WTC11 (cell line): ENCODE results near the gene OR6C2. TPM values are rescaled to one million over a fixed set of nuclear protein-coding genes. Genes with fewer than 3 reads are reported as not detected.

Experiments
- ATAC-seq: fragments of 200-7000 bp; cut with Tn5 transposase; 2 replicates; pipeline ENCODE4 v1.10.0; 2021; ENCODE audit warnings: mild to moderate bottlenecking, moderate library complexity
- Bru-seq: library from RNA; stranded (reverse); fragments of 400-500 nt; gene quantifications from one replicate; lab custom pipeline; 2021; lab: Mats Ljungman, UMichigan
- CTCF ChIA-PET: fragments of 300-600 bp; sonication (Branson Sonifier 250); formaldehyde crosslinking; loops from one replicate; lab custom pipeline; 2021; ENCODE audit warnings: antibody characterized with exemption; lab: Charles Lee
- POLR2A ChIA-PET: fragments of 350-600 bp; sonication (Branson Sonifier 250); formaldehyde crosslinking; loops from one replicate; lab custom pipeline; 2021; ENCODE audit warnings: antibody characterized with exemption; lab: Charles Lee
- DNase-seq: peaks from one replicate; pipeline ENCODE4 v3.0.0; 2021; ENCODE audit warnings: low spot score
- H3K27ac Mint-ChIP-seq: 2 replicates; pipeline ENCODE4 v1.8.0; 2021; ENCODE audit warnings: mixed read lengths
- H3K27me3 Mint-ChIP-seq: 2 replicates; pipeline ENCODE4 v1.8.0; 2021; ENCODE audit warnings: low read depth, mild to moderate bottlenecking, moderate library complexity, mixed read lengths
- H3K36me3 Mint-ChIP-seq: 2 replicates; pipeline ENCODE4 v1.8.0; 2021; ENCODE audit warnings: mixed read lengths
- H3K4me1 Mint-ChIP-seq: 2 replicates; pipeline ENCODE4 v1.8.0; 2022; ENCODE audit warnings: mixed read lengths
- H3K4me3 Mint-ChIP-seq: 2 replicates; pipeline ENCODE4 v1.8.0; 2021; ENCODE audit warnings: mild to moderate bottlenecking, moderate library complexity, mixed read lengths
- H3K9me3 Mint-ChIP-seq: 2 replicates; pipeline ENCODE4 v1.8.0; 2021; ENCODE audit warnings: mixed read lengths
- ATF1 ChIP-seq: sonication (generic); formaldehyde crosslinking; IDR thresholded peaks from 2 replicates; pipeline ENCODE4 v1.8.1; 2023; ENCODE audit warnings: mild to moderate bottlenecking, moderate library complexity, missing genetic modification reagents
- CBFB ChIP-seq: sonication (generic); formaldehyde crosslinking; IDR thresholded peaks from 2 replicates; pipeline ENCODE4 v1.8.1; 2022; ENCODE audit warnings: mild to moderate bottlenecking, low read depth, missing genetic modification reagents
- FOXK1 ChIP-seq: sonication (generic); formaldehyde crosslinking; IDR thresholded peaks from 2 replicates; pipeline ENCODE4 v1.8.0; 2022; ENCODE audit warnings: mild to moderate bottlenecking, moderate library complexity, missing genetic modification reagents
- GABPB1 ChIP-seq: sonication (generic); formaldehyde crosslinking; IDR thresholded peaks from 2 replicates; pipeline ENCODE4 v1.8.1; 2023; ENCODE audit warnings: mild to moderate bottlenecking, missing genetic modification reagents
- GTF2I ChIP-seq: fragments of 250-450 bp; sonication (Bioruptor Pico); conservative IDR thresholded peaks from 2 replicates; pipeline ENCODE4 v1.4.0; 2021; ENCODE audit warnings: mild to moderate bottlenecking
- IRF2 ChIP-seq: sonication (generic); formaldehyde crosslinking; IDR thresholded peaks from 2 replicates; pipeline ENCODE4 v1.8.0; 2022; ENCODE audit warnings: low read depth, missing genetic modification reagents, borderline replicate concordance
- NR3C1 ChIP-seq: sonication (generic); formaldehyde crosslinking; conservative IDR thresholded peaks from 2 replicates; pipeline ENCODE4 v1.8.1; 2023; ENCODE audit warnings: low read depth, mild to moderate bottlenecking, missing genetic modification reagents
- PRRX2 ChIP-seq: fragments of 250-450 bp; sonication (Bioruptor Pico); IDR thresholded peaks from 2 replicates; pipeline ENCODE4 v1.8.0; 2021; ENCODE audit warnings: mild to moderate bottlenecking
- TCF7 ChIP-seq: sonication (generic); formaldehyde crosslinking; IDR thresholded peaks from 2 replicates; pipeline ENCODE4 v1.8.0; 2022; ENCODE audit warnings: mild to moderate bottlenecking, low read depth, missing genetic modification reagents, moderate library complexity
- ZNF121 ChIP-seq: sonication (generic); formaldehyde crosslinking; IDR thresholded peaks from 2 replicates; pipeline ENCODE4 v1.8.0; 2023; ENCODE audit warnings: missing genetic modification reagents
- ZNF671 ChIP-seq: fragments of 250-450 bp; sonication (Bioruptor Pico); IDR thresholded peaks from 2 replicates; pipeline ENCODE4 v1.8.0; 2021; ENCODE audit warnings: mild to moderate bottlenecking
- long read RNA-seq, 3 experiments: library from RNA in 1 of 3; library from capped mRNA in 1 of 3; library from polyadenylated mRNA in 1 of 3; unstranded in 2 of 3; stranded (forward) in 1 of 3; transcript quantifications; one replicate each; pipeline ENCODE4 v2.0.0, GENCODE V29; 2021
- total RNA-seq: library from RNA; stranded (reverse); gene quantifications from 3 replicates; pipeline ENCODE4 v1.2.3, GENCODE V29; 2021
- TF ChIP-seq, protein P1 (sequence below): fragments of 250-450 bp; sonication (Bioruptor Pico); conservative IDR thresholded peaks from 2 replicates; pipeline ENCODE4 v1.9.0; 2021; ENCODE audit warnings: mild to moderate bottlenecking
- TF ChIP-seq, protein P2 (sequence below): fragments of 200-600 bp; IDR thresholded peaks from 2 replicates; pipeline ENCODE4 v1.8.0; 2022; ENCODE audit warnings: antibody characterized with exemption
- TF ChIP-seq, protein P3 (sequence below): sonication (generic); formaldehyde crosslinking; conservative IDR thresholded peaks from 2 replicates; pipeline ENCODE4 v1.8.1; 2022; ENCODE audit warnings: mild to moderate bottlenecking, missing genetic modification reagents
- TF ChIP-seq, protein P4 (sequence below): sonication (generic); formaldehyde crosslinking; IDR thresholded peaks from 2 replicates; pipeline ENCODE4 v1.8.1; 2023; ENCODE audit warnings: mild to moderate bottlenecking, missing genetic modification reagents
- TF ChIP-seq, protein P5 (sequence below): sonication (generic); formaldehyde crosslinking; IDR thresholded peaks from 2 replicates; pipeline ENCODE4 v1.8.1; 2022; ENCODE audit warnings: mild to moderate bottlenecking, missing genetic modification reagents, moderate library complexity, borderline replicate concordance
- TF ChIP-seq, protein P6 (sequence below): sonication (generic); formaldehyde crosslinking; IDR thresholded peaks from 2 replicates; pipeline ENCODE4 v1.8.1; 2023; ENCODE audit warnings: mild to moderate bottlenecking, missing genetic modification reagents
- TF ChIP-seq, protein P7 (sequence below): sonication (generic); formaldehyde crosslinking; IDR thresholded peaks from 2 replicates; pipeline ENCODE4 v1.8.1; 2022; ENCODE audit warnings: missing genetic modification reagents, borderline replicate concordance
- TF ChIP-seq, protein P8 (sequence below): sonication (generic); formaldehyde crosslinking; IDR thresholded peaks from 2 replicates; pipeline ENCODE4 v1.8.0; 2023; ENCODE audit warnings: missing genetic modification reagents, mild to moderate bottlenecking, borderline replicate concordance

OR6C2 gene
- not detected in 3 replicates for total RNA-seq
- Bru-seq, nascent RNA, result not detected
- long read RNA-seq, experiment 1, result 0 reads
- long read RNA-seq, experiment 2, result 0 reads
- long read RNA-seq, experiment 3, result 0 reads

DNA sequence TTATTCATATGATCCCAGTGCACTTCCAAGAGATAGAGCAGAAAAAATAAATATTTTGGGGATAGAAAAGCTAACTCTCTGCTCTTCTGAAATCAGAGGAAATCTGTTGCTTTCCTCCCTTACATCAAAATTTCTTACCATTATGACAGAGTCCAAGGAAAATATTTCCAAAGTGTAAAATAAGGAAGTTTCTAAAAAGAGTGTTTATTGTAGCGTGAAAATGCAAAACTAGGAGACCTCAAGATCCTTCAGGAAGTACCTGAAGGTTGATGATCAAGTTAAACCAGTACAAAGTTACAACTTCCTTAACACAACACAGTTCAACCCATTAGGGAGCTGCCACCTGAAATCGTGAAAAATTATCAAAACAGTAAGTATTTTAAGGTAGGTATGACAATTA lies at the start of gene OR6C2:
Gene OR6C2 (plus strand): TSS at position 301 of the 400 bp plus-strand sequence. CDS start 8,138 bp downstream, outside the sequence.
- H3K9me3 Mint-ChIP-seq, result peaks cover 40% of the 10 kb centered on the region
- CTCF ChIA-PET, result interaction anchor here (0.6 kb wide), 1 partner anchor 43 kb away, joined by 3 read pairs; no protein-coding TSS in a partner anchor
- H3K36me3 Mint-ChIP-seq, result peaks cover 26% of the 10 kb centered on the region
- POLR2A ChIA-PET, result no interaction called here
- TF ChIP-seq, protein P1, sequence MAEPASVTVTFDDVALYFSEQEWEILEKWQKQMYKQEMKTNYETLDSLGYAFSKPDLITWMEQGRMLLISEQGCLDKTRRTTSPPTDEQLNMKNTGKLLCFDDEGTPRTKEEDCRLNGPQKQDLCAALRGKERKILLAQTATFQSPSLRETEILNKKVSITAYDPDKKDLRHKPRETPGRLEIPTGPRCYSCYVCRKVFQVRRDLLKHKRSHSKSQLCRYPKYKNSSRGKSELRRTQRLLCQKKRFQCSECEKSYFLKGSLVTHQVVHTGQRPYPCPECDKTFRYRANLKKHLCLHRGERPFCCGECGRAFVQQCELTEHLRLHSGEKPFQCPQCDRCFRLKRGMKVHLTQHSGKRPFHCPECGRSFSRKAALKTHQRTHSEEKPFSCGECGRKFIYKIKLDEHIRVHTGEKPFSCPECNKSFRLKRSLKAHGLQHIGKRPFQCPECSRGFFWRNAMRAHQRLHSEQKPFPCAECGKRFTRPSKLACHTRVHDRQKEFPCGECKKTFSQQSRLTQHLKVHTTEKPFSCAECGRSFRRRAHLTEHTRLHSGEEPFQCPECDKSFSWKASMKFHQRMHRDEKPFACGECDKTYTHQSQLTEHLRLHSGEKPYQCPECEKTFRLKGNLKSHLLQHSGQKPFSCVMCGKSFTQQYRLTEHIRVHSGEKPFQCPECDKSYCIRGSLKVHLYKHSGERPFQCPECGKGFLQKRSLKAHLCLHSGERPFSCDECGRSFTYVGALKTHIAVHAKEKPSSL (CRISPR knock-in tag), result no peak
- no peak for TF ChIP-seq CBFB (CRISPR knock-in tag)
- TF ChIP-seq TCF7 (CRISPR knock-in tag), result no peak
- no peak for TF ChIP-seq ATF1 (CRISPR knock-in tag)
- no peak for TF ChIP-seq ZNF671 (CRISPR knock-in tag)
- TF ChIP-seq FOXK1, result no peak
- TF ChIP-seq, protein P2, sequence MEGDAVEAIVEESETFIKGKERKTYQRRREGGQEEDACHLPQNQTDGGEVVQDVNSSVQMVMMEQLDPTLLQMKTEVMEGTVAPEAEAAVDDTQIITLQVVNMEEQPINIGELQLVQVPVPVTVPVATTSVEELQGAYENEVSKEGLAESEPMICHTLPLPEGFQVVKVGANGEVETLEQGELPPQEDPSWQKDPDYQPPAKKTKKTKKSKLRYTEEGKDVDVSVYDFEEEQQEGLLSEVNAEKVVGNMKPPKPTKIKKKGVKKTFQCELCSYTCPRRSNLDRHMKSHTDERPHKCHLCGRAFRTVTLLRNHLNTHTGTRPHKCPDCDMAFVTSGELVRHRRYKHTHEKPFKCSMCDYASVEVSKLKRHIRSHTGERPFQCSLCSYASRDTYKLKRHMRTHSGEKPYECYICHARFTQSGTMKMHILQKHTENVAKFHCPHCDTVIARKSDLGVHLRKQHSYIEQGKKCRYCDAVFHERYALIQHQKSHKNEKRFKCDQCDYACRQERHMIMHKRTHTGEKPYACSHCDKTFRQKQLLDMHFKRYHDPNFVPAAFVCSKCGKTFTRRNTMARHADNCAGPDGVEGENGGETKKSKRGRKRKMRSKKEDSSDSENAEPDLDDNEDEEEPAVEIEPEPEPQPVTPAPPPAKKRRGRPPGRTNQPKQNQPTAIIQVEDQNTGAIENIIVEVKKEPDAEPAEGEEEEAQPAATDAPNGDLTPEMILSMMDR, result no peak
- TF ChIP-seq, protein P3, sequence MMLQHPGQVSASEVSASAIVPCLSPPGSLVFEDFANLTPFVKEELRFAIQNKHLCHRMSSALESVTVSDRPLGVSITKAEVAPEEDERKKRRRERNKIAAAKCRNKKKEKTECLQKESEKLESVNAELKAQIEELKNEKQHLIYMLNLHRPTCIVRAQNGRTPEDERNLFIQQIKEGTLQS (CRISPR knock-in tag), result no peak
- no peak for TF ChIP-seq ZNF121
- TF ChIP-seq, protein P4, sequence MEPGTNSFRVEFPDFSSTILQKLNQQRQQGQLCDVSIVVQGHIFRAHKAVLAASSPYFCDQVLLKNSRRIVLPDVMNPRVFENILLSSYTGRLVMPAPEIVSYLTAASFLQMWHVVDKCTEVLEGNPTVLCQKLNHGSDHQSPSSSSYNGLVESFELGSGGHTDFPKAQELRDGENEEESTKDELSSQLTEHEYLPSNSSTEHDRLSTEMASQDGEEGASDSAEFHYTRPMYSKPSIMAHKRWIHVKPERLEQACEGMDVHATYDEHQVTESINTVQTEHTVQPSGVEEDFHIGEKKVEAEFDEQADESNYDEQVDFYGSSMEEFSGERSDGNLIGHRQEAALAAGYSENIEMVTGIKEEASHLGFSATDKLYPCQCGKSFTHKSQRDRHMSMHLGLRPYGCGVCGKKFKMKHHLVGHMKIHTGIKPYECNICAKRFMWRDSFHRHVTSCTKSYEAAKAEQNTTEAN (CRISPR knock-in tag), result no peak
- TF ChIP-seq, all 79 proteins: peak for 0
- H3K4me1 Mint-ChIP-seq, result no peaks in the 10 kb centered on the region
- H3K27ac Mint-ChIP-seq, result no peak within 1 kb of the TSS
- no peaks in the 10 kb centered on the region; the same call in 1 of the 2 replicates for H3K27me3 Mint-ChIP-seq
- ATAC-seq, result no peak
- no peak within 1 kb of the TSS for H3K4me3 Mint-ChIP-seq
- no peak for DNase-seq

DNA sequence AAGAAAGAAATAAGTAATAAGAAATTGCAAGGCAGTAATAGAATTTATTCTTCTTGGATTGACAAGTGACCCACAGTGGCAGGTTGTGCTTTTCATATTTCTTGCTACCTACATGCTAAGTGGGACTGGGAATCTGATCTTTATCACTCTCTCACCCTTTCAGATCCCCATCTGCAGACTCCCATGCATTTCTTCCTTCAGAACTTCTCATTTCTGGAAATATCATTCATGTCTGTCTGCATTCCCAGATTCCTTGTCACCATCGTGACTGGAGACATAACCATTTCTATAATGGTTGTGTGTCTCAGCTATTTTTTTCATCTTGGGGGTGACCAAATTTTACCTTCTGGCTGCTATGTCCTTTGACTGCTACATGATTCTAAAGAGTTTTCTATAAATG lies 47.5 kb upstream of the OR6C2 start:
- Mint-ChIP-seq H3K27ac (no peak overlapping the region), H3K4me3 (no peak overlapping the region), H3K9me3 (peaks cover 5% of the 10 kb centered on the region; the same call in 1 of the 2 replicates), H3K27me3 (no peaks in the 10 kb centered on the region), H3K36me3 (no peaks in the 10 kb centered on the region), H3K4me1 (no peaks in the 10 kb centered on the region)
- POLR2A ChIA-PET, result no interaction called here
- no peak for ATAC-seq
- no peak for DNase-seq
- CTCF ChIA-PET, result no interaction called here
- TF ChIP-seq NR3C1 (CRISPR knock-in tag) (no peak), GTF2I (CRISPR knock-in tag) (no peak), IRF2 (CRISPR knock-in tag) (no peak), ZNF671 (CRISPR knock-in tag) (no peak), PRRX2 (CRISPR knock-in tag) (no peak), GABPB1 (CRISPR knock-in tag) (no peak)
- TF ChIP-seq, protein P5, sequence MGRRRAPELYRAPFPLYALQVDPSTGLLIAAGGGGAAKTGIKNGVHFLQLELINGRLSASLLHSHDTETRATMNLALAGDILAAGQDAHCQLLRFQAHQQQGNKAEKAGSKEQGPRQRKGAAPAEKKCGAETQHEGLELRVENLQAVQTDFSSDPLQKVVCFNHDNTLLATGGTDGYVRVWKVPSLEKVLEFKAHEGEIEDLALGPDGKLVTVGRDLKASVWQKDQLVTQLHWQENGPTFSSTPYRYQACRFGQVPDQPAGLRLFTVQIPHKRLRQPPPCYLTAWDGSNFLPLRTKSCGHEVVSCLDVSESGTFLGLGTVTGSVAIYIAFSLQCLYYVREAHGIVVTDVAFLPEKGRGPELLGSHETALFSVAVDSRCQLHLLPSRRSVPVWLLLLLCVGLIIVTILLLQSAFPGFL (CRISPR knock-in tag), result no peak
- TF ChIP-seq, protein P6, sequence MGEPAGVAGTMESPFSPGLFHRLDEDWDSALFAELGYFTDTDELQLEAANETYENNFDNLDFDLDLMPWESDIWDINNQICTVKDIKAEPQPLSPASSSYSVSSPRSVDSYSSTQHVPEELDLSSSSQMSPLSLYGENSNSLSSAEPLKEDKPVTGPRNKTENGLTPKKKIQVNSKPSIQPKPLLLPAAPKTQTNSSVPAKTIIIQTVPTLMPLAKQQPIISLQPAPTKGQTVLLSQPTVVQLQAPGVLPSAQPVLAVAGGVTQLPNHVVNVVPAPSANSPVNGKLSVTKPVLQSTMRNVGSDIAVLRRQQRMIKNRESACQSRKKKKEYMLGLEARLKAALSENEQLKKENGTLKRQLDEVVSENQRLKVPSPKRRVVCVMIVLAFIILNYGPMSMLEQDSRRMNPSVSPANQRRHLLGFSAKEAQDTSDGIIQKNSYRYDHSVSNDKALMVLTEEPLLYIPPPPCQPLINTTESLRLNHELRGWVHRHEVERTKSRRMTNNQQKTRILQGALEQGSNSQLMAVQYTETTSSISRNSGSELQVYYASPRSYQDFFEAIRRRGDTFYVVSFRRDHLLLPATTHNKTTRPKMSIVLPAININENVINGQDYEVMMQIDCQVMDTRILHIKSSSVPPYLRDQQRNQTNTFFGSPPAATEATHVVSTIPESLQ (CRISPR knock-in tag), result no peak
- TF ChIP-seq, protein P7, sequence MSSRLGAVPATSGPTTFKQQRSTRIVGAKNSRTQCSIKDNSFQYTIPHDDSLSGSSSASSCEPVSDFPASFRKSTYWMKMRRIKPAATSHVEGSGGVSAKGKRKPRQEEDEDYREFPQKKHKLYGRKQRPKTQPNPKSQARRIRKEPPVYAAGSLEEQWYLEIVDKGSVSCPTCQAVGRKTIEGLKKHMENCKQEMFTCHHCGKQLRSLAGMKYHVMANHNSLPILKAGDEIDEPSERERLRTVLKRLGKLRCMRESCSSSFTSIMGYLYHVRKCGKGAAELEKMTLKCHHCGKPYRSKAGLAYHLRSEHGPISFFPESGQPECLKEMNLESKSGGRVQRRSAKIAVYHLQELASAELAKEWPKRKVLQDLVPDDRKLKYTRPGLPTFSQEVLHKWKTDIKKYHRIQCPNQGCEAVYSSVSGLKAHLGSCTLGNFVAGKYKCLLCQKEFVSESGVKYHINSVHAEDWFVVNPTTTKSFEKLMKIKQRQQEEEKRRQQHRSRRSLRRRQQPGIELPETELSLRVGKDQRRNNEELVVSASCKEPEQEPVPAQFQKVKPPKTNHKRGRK (CRISPR knock-in tag), result no peak
- TF ChIP-seq, protein P8, sequence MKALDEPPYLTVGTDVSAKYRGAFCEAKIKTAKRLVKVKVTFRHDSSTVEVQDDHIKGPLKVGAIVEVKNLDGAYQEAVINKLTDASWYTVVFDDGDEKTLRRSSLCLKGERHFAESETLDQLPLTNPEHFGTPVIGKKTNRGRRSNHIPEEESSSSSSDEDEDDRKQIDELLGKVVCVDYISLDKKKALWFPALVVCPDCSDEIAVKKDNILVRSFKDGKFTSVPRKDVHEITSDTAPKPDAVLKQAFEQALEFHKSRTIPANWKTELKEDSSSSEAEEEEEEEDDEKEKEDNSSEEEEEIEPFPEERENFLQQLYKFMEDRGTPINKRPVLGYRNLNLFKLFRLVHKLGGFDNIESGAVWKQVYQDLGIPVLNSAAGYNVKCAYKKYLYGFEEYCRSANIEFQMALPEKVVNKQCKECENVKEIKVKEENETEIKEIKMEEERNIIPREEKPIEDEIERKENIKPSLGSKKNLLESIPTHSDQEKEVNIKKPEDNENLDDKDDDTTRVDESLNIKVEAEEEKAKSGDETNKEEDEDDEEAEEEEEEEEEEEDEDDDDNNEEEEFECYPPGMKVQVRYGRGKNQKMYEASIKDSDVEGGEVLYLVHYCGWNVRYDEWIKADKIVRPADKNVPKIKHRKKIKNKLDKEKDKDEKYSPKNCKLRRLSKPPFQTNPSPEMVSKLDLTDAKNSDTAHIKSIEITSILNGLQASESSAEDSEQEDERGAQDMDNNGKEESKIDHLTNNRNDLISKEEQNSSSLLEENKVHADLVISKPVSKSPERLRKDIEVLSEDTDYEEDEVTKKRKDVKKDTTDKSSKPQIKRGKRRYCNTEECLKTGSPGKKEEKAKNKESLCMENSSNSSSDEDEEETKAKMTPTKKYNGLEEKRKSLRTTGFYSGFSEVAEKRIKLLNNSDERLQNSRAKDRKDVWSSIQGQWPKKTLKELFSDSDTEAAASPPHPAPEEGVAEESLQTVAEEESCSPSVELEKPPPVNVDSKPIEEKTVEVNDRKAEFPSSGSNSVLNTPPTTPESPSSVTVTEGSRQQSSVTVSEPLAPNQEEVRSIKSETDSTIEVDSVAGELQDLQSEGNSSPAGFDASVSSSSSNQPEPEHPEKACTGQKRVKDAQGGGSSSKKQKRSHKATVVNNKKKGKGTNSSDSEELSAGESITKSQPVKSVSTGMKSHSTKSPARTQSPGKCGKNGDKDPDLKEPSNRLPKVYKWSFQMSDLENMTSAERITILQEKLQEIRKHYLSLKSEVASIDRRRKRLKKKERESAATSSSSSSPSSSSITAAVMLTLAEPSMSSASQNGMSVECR (CRISPR knock-in tag), result no peak
